Right lobe of liver (tissue), 4 donors: ENCODE measurements around the gene OR51B4.

Experiments
- POLR2A ChIP-seq: fragments of 450-650 bp; IDR thresholded peaks from one replicate; pipeline ENCODE4 v1.6.1; 2017; ENCODE audit warnings: antibody characterized with exemption, mild to moderate bottlenecking
- TF ChIP-seq, protein P1 (sequence below), 4 donors: fragments of 200-600 bp in 3 of 4; fragments of 450-650 bp in 1 of 4; IDR thresholded peaks; one replicate each; pipeline versions ENCODE4 v1.5.1 to v1.8.0; 2016 to 2022; ENCODE audit warnings: antibody characterized with exemption in 4 of 4, mild to moderate bottlenecking in 2 of 4
- donor health status: DM: no; HTN: no; CAD: no.
- donor health status: DM: no; HTN: no; CAD: no.
- donor health status: DM: no; HTN: yes; CAD: no.

- TF ChIP-seq, protein P1, sequence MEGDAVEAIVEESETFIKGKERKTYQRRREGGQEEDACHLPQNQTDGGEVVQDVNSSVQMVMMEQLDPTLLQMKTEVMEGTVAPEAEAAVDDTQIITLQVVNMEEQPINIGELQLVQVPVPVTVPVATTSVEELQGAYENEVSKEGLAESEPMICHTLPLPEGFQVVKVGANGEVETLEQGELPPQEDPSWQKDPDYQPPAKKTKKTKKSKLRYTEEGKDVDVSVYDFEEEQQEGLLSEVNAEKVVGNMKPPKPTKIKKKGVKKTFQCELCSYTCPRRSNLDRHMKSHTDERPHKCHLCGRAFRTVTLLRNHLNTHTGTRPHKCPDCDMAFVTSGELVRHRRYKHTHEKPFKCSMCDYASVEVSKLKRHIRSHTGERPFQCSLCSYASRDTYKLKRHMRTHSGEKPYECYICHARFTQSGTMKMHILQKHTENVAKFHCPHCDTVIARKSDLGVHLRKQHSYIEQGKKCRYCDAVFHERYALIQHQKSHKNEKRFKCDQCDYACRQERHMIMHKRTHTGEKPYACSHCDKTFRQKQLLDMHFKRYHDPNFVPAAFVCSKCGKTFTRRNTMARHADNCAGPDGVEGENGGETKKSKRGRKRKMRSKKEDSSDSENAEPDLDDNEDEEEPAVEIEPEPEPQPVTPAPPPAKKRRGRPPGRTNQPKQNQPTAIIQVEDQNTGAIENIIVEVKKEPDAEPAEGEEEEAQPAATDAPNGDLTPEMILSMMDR (IDR thresholded peaks at IDR 0.05): no peak
- TF ChIP-seq POLR2A: no peak
Observed at GRCh38 chr11:5284637-5285036, 17.1 kb downstream of the OR51B4 start.
